ENCODE measurements around the gene SCTR. TPM values are rescaled to one million over a fixed set of nuclear protein-coding genes. Genes with fewer than 3 reads are reported as not detected.

SCTR gene
- total RNA-seq, 1 experiment from 2014 or later = not detected

DNA sequence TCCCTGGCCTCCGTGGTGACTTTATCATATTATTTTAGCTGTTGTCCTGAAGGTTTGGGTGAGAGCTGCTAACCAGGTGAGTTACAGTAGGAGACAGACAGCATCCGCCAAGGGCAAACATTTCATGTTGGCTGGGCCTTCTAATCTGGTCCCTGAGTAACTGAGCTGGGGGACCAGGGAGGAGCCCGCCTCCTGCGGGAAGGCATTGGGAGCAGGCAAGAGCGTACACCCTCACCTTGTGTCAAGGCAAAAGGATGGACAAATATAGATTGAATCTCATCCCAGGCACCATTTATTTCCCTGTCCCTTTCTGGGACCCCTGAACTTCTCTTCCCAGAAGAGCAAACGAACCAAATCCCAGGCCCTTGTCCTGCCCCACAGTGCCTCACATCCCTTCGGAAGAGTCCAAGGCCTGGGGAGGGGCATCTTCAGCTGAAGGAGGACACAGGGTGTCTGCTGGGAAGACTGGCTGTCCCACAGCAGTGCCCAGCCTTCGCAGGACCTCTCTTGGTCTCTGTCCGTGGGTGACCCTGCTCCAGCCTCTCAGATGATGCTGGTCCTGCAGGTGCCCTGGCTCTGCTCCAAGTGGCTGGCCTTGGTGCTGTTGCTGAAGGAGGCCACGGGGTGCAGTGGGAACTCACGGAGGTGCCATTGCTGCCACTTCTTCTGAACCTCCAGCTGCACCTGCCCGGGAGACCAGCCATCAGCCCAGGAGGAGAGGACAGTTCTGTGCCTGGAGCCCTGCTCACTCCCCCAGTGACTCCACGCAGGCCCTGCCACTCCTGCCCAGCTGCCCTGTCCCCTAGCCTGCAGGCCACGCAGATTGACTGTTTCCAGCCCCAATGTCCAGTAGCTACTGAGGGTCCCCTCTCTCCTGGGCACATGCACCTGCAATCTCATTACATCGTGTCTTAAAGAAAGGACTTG lies 84.4 kb downstream of the SCTR start:
- ATAC-seq = no peak

DNA sequence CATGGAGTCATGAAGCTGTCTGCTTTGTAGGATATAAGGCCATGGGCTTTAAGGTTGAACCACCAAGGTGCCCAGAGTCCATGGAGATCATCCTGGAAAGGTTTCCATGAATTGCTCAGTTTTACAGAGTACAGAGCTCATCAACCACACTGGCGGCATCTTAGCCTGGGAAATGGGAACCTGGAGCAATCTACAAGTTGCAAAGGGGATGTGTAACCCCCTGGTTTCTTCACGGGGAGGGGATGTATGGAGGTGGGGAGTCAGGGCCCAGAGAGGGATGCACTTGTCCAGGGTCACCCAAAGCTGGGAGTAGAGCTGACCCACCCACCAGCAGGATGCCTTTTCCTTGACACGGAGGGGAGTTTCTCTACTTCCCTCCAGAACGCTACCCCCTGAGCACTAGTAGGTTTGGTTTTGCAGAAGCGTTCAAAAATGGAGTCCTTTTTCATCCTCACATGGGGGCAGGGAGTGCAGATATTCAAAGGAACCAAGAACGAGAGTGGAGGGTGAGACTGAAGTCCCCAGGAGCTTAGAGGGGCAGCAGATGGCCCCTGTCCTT lies 85.5 kb downstream of the SCTR start:
- POLR2A ChIA-PET = no interaction called here

More for the DNA sequence above, 84.4 kb downstream of the SCTR start:
- BruUV-seq (replicated peaks) = no TSS peak
- no peak for DNase-seq (ENCODE audit: low read depth, low spot score)
- no peaks in the 10 kb centered on the region for H3K4me1 ChIP-seq (ENCODE audit: control insufficient read depth, insufficient read depth, low read length)
- no peaks in the 10 kb centered on the region for H3K9me3 ChIP-seq (ENCODE audit: control insufficient read depth, insufficient read depth, low read depth, low read length)
- no peak overlapping the region for H3K4me3 ChIP-seq (ENCODE audit: low read depth in 2 of 2, low read length in 2 of 2)
- in situ Hi-C loops (cut with HindIII; ENCODE audit: low pct_unique_long_range_greater_than_20kb, low sequenced_read_pairs) = no loop called here
- H3K27ac ChIP-seq (ENCODE audit: low read length) = no peak overlapping the region
- ChIA-PET POLR2A (no interaction called here), CTCF (no interaction called here)
- H3K36me3 ChIP-seq (ENCODE audit: control insufficient read depth, insufficient read depth, low read length) = no peaks in the 10 kb centered on the region
- TF ChIP-seq SIN3A (IDR thresholded peaks at IDR 0.05; ENCODE audit: borderline replicate concordance, insufficient read depth, low read depth, low read length) (no peak), POLR2AphosphoS5 (IDR thresholded peaks at IDR 0.05; ENCODE audit: low read depth, low read length) (no peak), TCF7L2 (IDR thresholded peaks at IDR 0.05; ENCODE audit: low read depth, low read length) (no peak)
- TF ChIP-seq, protein P1, sequence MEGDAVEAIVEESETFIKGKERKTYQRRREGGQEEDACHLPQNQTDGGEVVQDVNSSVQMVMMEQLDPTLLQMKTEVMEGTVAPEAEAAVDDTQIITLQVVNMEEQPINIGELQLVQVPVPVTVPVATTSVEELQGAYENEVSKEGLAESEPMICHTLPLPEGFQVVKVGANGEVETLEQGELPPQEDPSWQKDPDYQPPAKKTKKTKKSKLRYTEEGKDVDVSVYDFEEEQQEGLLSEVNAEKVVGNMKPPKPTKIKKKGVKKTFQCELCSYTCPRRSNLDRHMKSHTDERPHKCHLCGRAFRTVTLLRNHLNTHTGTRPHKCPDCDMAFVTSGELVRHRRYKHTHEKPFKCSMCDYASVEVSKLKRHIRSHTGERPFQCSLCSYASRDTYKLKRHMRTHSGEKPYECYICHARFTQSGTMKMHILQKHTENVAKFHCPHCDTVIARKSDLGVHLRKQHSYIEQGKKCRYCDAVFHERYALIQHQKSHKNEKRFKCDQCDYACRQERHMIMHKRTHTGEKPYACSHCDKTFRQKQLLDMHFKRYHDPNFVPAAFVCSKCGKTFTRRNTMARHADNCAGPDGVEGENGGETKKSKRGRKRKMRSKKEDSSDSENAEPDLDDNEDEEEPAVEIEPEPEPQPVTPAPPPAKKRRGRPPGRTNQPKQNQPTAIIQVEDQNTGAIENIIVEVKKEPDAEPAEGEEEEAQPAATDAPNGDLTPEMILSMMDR (IDR thresholded peaks at IDR 0.05) = no peak
- TF ChIP-seq, protein P2, sequence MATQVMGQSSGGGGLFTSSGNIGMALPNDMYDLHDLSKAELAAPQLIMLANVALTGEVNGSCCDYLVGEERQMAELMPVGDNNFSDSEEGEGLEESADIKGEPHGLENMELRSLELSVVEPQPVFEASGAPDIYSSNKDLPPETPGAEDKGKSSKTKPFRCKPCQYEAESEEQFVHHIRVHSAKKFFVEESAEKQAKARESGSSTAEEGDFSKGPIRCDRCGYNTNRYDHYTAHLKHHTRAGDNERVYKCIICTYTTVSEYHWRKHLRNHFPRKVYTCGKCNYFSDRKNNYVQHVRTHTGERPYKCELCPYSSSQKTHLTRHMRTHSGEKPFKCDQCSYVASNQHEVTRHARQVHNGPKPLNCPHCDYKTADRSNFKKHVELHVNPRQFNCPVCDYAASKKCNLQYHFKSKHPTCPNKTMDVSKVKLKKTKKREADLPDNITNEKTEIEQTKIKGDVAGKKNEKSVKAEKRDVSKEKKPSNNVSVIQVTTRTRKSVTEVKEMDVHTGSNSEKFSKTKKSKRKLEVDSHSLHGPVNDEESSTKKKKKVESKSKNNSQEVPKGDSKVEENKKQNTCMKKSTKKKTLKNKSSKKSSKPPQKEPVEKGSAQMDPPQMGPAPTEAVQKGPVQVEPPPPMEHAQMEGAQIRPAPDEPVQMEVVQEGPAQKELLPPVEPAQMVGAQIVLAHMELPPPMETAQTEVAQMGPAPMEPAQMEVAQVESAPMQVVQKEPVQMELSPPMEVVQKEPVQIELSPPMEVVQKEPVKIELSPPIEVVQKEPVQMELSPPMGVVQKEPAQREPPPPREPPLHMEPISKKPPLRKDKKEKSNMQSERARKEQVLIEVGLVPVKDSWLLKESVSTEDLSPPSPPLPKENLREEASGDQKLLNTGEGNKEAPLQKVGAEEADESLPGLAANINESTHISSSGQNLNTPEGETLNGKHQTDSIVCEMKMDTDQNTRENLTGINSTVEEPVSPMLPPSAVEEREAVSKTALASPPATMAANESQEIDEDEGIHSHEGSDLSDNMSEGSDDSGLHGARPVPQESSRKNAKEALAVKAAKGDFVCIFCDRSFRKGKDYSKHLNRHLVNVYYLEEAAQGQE (IDR thresholded peaks at IDR 0.05; ENCODE audit: insufficient read depth in 1 of 2, low read depth in 2 of 2, low read length in 1 of 2) = no peak
- intact Hi-C loops (cut with micrococcal nuclease; ENCODE audit: unreplicated experiment) = no loop called here
- H3K27me3 ChIP-seq (ENCODE audit: control insufficient read depth, insufficient read depth, low read length) = no peaks in the 10 kb centered on the region

More for the DNA sequence above, 85.5 kb downstream of the SCTR start:
- intact Hi-C loops (cut with micrococcal nuclease; ENCODE audit: unreplicated experiment) (no loop called here), in situ Hi-C loops (cut with HindIII; ENCODE audit: low pct_unique_long_range_greater_than_20kb, low sequenced_read_pairs) (no loop called here)
- no peaks in the 10 kb centered on the region for H3K9me3 ChIP-seq (ENCODE audit: control insufficient read depth, insufficient read depth, low read depth, low read length)
- BruUV-seq (replicated peaks) = no TSS peak
- no peak for ATAC-seq
- CTCF ChIA-PET = no interaction called here
- TF ChIP-seq SIN3A (IDR thresholded peaks at IDR 0.05; ENCODE audit: borderline replicate concordance, insufficient read depth, low read depth, low read length) (no peak), POLR2AphosphoS5 (IDR thresholded peaks at IDR 0.05; ENCODE audit: low read depth, low read length) (no peak), TCF7L2 (IDR thresholded peaks at IDR 0.05; ENCODE audit: low read depth, low read length) (no peak)
- TF ChIP-seq, protein P1 (IDR thresholded peaks at IDR 0.05) = no peak
- TF ChIP-seq, protein P2 (IDR thresholded peaks at IDR 0.05; ENCODE audit: insufficient read depth in 1 of 2, low read depth in 2 of 2, low read length in 1 of 2) = no peak
- no peaks in the 10 kb centered on the region for H3K4me1 ChIP-seq (ENCODE audit: control insufficient read depth, insufficient read depth, low read length)
- no peak overlapping the region for H3K27ac ChIP-seq (ENCODE audit: low read length)
- DNase-seq (ENCODE audit: low read depth, low spot score) = no peak
- no peaks in the 10 kb centered on the region for H3K27me3 ChIP-seq (ENCODE audit: control insufficient read depth, insufficient read depth, low read length)
- no peak overlapping the region for H3K4me3 ChIP-seq (ENCODE audit: low read depth in 2 of 2, low read length in 2 of 2)
- no peaks in the 10 kb centered on the region for H3K36me3 ChIP-seq (ENCODE audit: control insufficient read depth, insufficient read depth, low read length)

All from Panc1 (cell line).